BJ (cell line): ENCODE data around the gene CD93. TPM values are rescaled to one million over a fixed set of nuclear protein-coding genes. Genes with fewer than 3 reads are reported as not detected.

Experiments
- CTCF ChIA-PET: fragments of 350-600 bp; formaldehyde crosslinking; extraction: SDS; loops from one replicate; lab custom pipeline; 2021; ENCODE audit warnings: antibody characterized with exemption, inconsistent platforms; lab: Yijun Ruan, JAX
- POLR2A ChIA-PET: fragments of 300-600 bp; sonication (Branson Sonifier 250); formaldehyde crosslinking; extraction: SDS; loops from one replicate; lab custom pipeline; 2021; ENCODE audit warnings: antibody characterized with exemption; lab: Charles Lee
- DNase-seq: peaks from one replicate; pipeline ENCODE4 v3.0.0-alpha.2; 2011; ENCODE audit warnings: low read depth
- H3K27me3 ChIP-seq: 2 replicates; pipeline ENCODE4 v1.6.0; 2011; ENCODE audit warnings: low read length; ENCODE audit not compliant: control insufficient read depth, insufficient read depth
- H3K36me3 ChIP-seq: 2 replicates; pipeline ENCODE4 v1.5.1; 2011; ENCODE audit warnings: low read length; ENCODE audit not compliant: control insufficient read depth, insufficient read depth
- H3K4me3 ChIP-seq: 2 replicates; pipeline ENCODE4 v1.5.1; 2011; ENCODE audit warnings: low read depth, mild to moderate bottlenecking, control low read depth, low read length
- polyA plus RNA-seq: library from polyadenylated mRNA; depleted of rRNA; stranded (reverse); fragments of >200 nt; gene quantifications from 2 replicates; pipeline ENCODE4 v1.2.3, GENCODE V29; 2011
- TF ChIP-seq, protein P1 (sequence below): IDR thresholded peaks from 2 replicates; pipeline ENCODE4 v1.5.1; 2011; ENCODE audit warnings: low read depth, mild to moderate bottlenecking, control low read depth, inconsistent platforms, low read length, moderate library complexity; ENCODE audit not compliant: insufficient read depth

The CD93 gene
- polyA plus RNA-seq, 1 experiment: not detected

DNA sequence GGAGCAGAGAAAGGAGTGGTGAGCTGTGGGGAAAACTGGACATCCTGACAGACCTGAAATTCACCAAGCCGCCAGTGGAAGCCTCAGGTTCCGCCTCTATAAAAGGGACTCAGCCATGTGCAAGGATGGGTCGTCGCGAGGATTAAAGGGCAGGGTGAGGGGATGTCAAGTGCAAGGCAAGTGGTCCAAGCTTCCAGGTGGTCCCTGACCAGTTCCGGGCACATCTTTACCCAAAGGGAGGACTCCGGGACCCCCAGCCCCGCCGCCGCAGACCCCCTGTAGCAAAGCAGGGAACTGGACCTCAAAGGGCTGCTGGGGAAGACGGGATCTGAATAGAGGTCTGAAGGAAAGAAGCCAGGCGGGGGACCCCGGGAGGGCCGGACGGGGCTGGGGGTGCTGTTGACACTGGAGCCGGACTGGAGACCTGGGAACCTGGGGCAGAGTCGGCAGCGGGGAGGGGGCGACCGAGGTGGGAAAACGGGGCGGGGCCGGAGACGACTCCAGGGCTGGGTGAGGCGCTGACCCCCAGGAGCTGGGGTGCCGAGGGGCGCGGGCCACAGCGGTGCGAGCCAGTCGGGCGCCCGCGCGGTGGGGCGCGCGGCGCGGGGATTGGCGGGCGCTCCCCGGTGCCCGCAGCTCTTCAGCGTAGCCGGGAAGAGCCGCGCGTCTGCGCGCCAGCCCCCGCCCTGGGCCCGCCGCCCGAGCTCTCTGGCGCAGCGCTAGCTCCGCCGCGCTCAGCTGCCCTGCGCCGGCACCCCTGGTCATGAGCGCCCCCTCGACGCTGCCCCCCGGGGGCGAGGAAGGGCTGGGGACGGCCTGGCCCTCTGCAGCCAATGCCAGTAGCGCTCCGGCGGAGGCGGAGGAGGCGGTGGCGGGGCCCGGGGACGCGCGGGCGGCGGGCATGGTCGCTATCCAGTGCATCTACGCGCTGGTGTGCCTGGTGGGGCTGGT is 51.1 kb downstream of the CD93 start, which contains the start of gene SSTR4:
SSTR4 (plus strand) TSS at position 592 of the 951 bp plus-strand sequence; CDS start at position 764, 172 bp downstream.
- Histone ChIP-seq H3K4me3 (no peak within 1 kb of the TSS), H3K36me3 (no peaks in the 10 kb centered on the region), H3K27me3 (no peaks in the 10 kb centered on the region)
- TF ChIP-seq, protein P1, sequence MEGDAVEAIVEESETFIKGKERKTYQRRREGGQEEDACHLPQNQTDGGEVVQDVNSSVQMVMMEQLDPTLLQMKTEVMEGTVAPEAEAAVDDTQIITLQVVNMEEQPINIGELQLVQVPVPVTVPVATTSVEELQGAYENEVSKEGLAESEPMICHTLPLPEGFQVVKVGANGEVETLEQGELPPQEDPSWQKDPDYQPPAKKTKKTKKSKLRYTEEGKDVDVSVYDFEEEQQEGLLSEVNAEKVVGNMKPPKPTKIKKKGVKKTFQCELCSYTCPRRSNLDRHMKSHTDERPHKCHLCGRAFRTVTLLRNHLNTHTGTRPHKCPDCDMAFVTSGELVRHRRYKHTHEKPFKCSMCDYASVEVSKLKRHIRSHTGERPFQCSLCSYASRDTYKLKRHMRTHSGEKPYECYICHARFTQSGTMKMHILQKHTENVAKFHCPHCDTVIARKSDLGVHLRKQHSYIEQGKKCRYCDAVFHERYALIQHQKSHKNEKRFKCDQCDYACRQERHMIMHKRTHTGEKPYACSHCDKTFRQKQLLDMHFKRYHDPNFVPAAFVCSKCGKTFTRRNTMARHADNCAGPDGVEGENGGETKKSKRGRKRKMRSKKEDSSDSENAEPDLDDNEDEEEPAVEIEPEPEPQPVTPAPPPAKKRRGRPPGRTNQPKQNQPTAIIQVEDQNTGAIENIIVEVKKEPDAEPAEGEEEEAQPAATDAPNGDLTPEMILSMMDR: no peak
- CTCF ChIA-PET: no interaction called here
- POLR2A ChIA-PET: no interaction called here
- DNase-seq: no peak

DNA sequence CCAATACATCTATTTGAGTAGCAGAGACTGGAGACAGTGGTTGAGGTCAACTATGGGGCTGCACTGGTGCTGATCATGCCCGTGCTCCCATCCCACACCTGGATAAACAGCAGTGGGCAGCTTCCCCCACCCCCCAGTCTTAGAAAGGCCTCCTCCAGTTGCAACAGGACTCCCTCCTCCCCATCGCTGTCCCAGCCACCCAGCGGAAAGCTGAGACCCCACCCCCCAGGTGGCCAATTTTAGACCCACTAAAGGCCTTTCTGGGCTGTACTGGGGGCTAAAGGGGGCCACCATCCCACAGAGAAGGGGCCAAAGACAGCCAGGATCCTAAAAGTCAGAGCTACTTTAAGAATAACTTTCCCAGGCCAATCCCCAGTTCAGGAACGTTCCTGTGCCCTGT is 52.2 kb downstream of the CD93 start:
- Histone ChIP-seq H3K4me3 (no peak overlapping the region), H3K27me3 (no peaks in the 10 kb centered on the region), H3K36me3 (no peaks in the 10 kb centered on the region)
- ChIA-PET POLR2A (no interaction called here), CTCF (no interaction called here)
- no peak for DNase-seq
- TF ChIP-seq, protein P1: no peak

DNA sequence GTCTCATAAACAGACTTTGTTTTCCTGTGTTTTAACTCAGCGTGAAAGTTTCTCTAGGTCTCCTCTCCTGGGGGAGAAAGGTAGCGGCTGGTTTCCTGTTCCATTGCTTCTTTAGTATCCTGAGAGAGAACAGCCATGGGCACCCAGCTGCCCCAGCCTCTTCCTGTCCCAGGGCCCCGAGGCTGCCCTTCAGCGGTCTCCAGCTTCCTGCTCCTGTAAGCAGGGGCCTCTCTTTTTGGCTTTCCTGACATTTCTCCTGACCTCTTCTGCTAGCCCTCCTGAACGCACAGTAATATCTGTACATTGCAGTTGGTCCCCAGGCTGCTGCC is 53.4 kb downstream of the CD93 start:
- DNase-seq: no peak
- Histone ChIP-seq H3K27me3 (no peaks in the 10 kb centered on the region), H3K4me3 (no peak overlapping the region), H3K36me3 (no peaks in the 10 kb centered on the region)
- ChIA-PET CTCF (no interaction called here), POLR2A (no interaction called here)
- TF ChIP-seq, protein P1: no peak

- Histone ChIP-seq H3K27me3 (no peaks in the 10 kb centered on the region), H3K4me3 (no peak overlapping the region), H3K36me3 (no peaks in the 10 kb centered on the region)
- TF ChIP-seq, protein P1: no peak
- DNase-seq: no peak
- ChIA-PET CTCF (no interaction called here), POLR2A (no interaction called here)
These were observed 53.9 kb downstream of the CD93 start for GRCh38 chr20:23032056-23032749.

DNA sequence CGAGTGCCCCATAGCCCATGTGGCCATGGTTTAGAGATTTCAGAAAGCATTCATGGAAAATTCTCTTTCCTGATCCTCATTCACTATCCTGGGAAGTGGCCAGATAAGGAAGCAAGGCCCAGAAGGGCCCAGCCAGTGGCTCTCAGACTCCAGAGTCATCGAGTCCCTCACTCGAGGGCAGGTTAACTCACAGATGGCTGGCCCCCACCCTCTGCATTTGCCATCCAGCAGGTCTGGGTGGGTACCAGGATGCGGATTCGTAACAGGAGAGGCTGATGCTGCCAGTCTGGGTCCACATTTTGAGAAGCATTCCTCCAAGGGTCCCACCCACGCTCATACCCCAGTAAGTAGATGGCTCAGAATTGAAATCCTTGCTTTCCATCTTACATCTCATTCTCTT is 54.8 kb downstream of the CD93 start:
- no peak overlapping the region for H3K4me3 ChIP-seq
- CTCF ChIA-PET: no interaction called here
- no peak for DNase-seq
- TF ChIP-seq, protein P1: no peak
- H3K36me3 ChIP-seq: no peaks in the 10 kb centered on the region
- no peaks in the 10 kb centered on the region for H3K27me3 ChIP-seq
- POLR2A ChIA-PET: no interaction called here
